C4-2B (cell line): ENCODE results near the gene GATAD2B.

Source experiments
- H3K27ac ChIP-seq: fragments of 450-650 bp; 2 replicates; pipeline ENCODE4 v1.5.1; 2017
- CTCF ChIP-seq: fragments of 450-650 bp; conservative IDR thresholded peaks from 2 replicates; pipeline ENCODE4 v1.5.1; 2017; ENCODE audit warnings: mild to moderate bottlenecking
- ZFX ChIP-seq: fragments of 450-650 bp; IDR thresholded peaks from 2 replicates; pipeline ENCODE4 v1.6.1; 2017

GATAD2B gene

GRCh38 chr1:153933955-153934354 lies 11.2 kb upstream of the GATAD2B start:
- no peak overlapping the region for H3K27ac ChIP-seq
- TF ChIP-seq CTCF = no peak
- no peak for TF ChIP-seq ZFX

GRCh38 chr1:153933430-153933829 lies 10.7 kb upstream of the GATAD2B start:
- H3K27ac ChIP-seq = no peak overlapping the region
- TF ChIP-seq CTCF (no peak), ZFX (no peak)

GRCh38 chr1:153932156-153933131 lies 9.7 kb upstream of the GATAD2B start:
- no peak overlapping the region for H3K27ac ChIP-seq
- TF ChIP-seq ZFX = no peak
- no peak for TF ChIP-seq CTCF

GRCh38 chr1:153929981-153930948 lies 7.5 kb upstream of the GATAD2B start:
- H3K27ac ChIP-seq = no peak overlapping the region
- TF ChIP-seq CTCF (no peak), ZFX (no peak)

GRCh38 chr1:153929426-153929825 lies 6.7 kb upstream of the GATAD2B start:
- TF ChIP-seq ZFX (no peak), CTCF (no peak)
- H3K27ac ChIP-seq = no peak overlapping the region

- H3K27ac ChIP-seq = no peak overlapping the region
- no peak for TF ChIP-seq ZFX
- TF ChIP-seq CTCF = no peak
Measured at GRCh38 chr1:153928791-153929341, 6.1 kb upstream of the GATAD2B start.
